ENCODE measurements around the gene NTNG2. TPM values are rescaled to one million over a fixed set of nuclear protein-coding genes. Genes with fewer than 3 reads are reported as not detected.

Gene NTNG2
- total RNA-seq, 1 donor from 2014 or later, result 5.0 TPM

DNA sequence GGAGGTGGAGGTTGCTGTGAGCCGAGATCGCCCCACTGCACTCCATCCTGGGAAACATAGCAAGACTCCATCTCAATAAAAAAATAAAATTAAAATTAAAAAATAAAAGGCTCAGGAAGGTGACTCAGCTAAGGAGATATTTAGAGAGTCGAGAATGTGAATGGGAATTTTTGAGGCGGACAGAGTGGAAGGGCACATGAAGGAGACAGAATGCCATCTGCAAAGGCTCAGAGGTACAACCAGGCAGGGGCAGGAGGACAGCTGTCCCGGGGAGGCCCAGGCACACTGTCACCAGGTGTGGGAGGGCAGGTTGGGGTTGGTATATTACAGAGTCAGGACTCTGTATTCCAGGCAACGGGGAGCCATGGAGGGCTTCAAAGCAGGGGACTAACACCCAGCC is 35.5 kb downstream of the NTNG2 start:
- Histone ChIP-seq H3K4me1 (no peaks in the 10 kb centered on the region), H3K27ac (no peak overlapping the region), H3K4me3 (no peak overlapping the region), H3K9me3 (no peaks in the 10 kb centered on the region), H3K36me3 (no peaks in the 10 kb centered on the region), H3K27me3 (ENCODE audit: low read depth) (no peaks in the 10 kb centered on the region)
- intact Hi-C loops (cut with DNase I), result no loop called here
- ATAC-seq (no peak), DNase-seq (no peak)
- TF ChIP-seq, protein P1, sequence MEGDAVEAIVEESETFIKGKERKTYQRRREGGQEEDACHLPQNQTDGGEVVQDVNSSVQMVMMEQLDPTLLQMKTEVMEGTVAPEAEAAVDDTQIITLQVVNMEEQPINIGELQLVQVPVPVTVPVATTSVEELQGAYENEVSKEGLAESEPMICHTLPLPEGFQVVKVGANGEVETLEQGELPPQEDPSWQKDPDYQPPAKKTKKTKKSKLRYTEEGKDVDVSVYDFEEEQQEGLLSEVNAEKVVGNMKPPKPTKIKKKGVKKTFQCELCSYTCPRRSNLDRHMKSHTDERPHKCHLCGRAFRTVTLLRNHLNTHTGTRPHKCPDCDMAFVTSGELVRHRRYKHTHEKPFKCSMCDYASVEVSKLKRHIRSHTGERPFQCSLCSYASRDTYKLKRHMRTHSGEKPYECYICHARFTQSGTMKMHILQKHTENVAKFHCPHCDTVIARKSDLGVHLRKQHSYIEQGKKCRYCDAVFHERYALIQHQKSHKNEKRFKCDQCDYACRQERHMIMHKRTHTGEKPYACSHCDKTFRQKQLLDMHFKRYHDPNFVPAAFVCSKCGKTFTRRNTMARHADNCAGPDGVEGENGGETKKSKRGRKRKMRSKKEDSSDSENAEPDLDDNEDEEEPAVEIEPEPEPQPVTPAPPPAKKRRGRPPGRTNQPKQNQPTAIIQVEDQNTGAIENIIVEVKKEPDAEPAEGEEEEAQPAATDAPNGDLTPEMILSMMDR (IDR thresholded peaks at IDR 0.05), result no peak

DNA sequence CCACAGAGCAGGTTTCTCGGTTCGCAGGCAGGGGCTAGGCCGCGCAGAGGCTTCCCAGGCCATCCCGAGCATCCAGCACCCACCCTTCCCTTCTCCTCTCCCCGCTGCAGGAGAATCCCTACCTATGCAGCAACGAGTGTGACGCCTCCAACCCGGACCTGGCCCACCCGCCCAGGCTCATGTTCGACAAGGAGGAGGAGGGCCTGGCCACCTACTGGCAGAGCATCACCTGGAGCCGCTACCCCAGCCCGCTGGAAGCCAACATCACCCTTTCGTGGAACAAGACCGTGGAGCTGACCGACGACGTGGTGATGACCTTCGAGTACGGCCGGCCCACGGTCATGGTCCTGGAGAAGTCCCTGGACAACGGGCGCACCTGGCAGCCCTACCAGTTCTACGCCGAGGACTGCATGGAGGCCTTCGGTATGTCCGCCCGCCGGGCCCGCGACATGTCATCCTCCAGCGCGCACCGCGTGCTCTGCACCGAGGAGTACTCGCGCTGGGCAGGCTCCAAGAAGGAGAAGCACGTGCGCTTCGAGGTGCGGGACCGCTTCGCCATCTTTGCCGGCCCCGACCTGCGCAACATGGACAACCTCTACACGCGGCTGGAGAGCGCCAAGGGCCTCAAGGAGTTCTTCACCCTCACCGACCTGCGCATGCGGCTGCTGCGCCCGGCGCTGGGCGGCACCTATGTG is 36.1 kb downstream of the NTNG2 start:
- TF ChIP-seq, protein P1 (IDR thresholded peaks at IDR 0.05), result no peak
- Histone ChIP-seq H3K9me3 (no peaks in the 10 kb centered on the region), H3K27me3 (ENCODE audit: low read depth) (no peaks in the 10 kb centered on the region), H3K4me3 (no peak overlapping the region), H3K27ac (no peak overlapping the region), H3K4me1 (no peaks in the 10 kb centered on the region), H3K36me3 (no peaks in the 10 kb centered on the region)
- no peak for DNase-seq
- intact Hi-C loops (cut with DNase I), result no loop called here
- no peak for ATAC-seq

DNA sequence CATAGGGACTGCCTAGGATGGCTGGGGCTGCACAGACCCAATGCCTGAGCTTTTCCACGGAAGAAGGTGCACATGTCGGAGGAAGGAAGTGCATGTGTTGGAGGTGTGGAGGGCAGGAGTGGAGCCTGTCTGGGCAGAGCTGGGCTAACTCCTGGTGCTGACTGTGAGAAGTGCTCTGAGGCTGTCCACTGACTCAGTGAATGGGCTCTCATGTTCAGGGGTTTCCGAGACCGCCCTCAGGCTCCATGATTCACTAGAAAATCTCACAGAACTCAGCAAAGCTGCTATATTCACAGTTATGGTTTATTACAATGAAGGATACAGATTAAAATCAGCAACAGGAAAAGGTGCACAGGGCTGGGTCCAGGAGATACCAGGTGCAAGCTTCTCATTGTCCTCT is 37.2 kb downstream of the NTNG2 start:
- ATAC-seq, result no peak
- intact Hi-C loops (cut with DNase I), result no loop called here
- H3K9me3 ChIP-seq, result no peaks in the 10 kb centered on the region
- no peaks in the 10 kb centered on the region for H3K4me1 ChIP-seq
- no peak for DNase-seq
- no peak overlapping the region for H3K27ac ChIP-seq
- H3K27me3 ChIP-seq (ENCODE audit: low read depth), result no peaks in the 10 kb centered on the region
- TF ChIP-seq, protein P1 (IDR thresholded peaks at IDR 0.05), result no peak
- H3K4me3 ChIP-seq, result no peak overlapping the region
- H3K36me3 ChIP-seq, result no peaks in the 10 kb centered on the region

DNA sequence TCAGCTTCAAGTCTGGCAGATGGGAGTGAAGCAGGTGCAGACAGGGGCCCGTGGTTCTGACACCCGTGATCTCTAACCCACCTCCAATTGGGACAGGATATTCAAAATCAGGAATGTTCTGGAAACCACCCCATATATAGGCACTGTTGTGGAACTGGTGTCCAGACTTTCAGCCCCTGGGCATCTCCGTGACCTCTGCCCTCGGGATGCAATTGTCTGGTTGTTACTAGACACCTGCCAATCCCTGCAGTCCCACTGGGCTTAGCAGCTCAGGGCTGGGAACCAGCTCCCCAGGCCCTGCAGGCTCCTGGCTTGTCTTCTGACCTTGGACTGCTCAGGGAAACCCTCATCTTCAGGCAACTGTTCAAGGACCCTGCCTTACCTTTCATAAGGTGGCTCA is 38.8 kb downstream of the NTNG2 start:
- intact Hi-C loops (cut with DNase I), result no loop called here
- Histone ChIP-seq H3K27ac (no peak overlapping the region), H3K4me3 (no peak overlapping the region), H3K9me3 (no peaks in the 10 kb centered on the region), H3K36me3 (no peaks in the 10 kb centered on the region), H3K27me3 (ENCODE audit: low read depth) (no peaks in the 10 kb centered on the region), H3K4me1 (no peaks in the 10 kb centered on the region)
- TF ChIP-seq, protein P1 (IDR thresholded peaks at IDR 0.05), result no peak
- ATAC-seq (no peak), DNase-seq (no peak)

DNA sequence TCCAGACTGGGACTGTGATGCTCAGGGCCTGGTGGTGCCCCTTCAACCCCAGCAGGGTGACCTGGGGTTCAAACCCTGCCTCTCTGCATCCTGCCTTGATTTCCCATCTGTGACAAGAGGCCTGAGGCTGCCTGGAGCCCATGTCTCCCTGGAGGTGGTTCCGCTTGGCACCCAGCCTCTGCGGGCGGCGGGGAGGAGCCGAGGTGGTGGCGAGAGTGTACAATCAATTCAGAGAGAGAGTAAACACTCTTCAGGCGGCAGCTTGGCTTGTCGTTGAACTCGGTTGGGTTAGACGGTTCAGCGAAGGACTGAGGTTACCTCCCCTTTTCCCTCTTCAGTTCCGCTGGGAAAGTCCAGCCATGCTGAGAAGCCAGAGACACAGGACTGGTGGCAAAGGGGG is 39.3 kb downstream of the NTNG2 start:
- H3K4me3 ChIP-seq, result no peak overlapping the region
- DNase-seq (peak; percentile 83), ATAC-seq (peak; percentile 94 to 98)
- intact Hi-C loops (cut with DNase I), result no loop called here
- H3K27ac ChIP-seq, result no peak overlapping the region
- H3K36me3 ChIP-seq, result no peaks in the 10 kb centered on the region
- no peaks in the 10 kb centered on the region for H3K27me3 ChIP-seq (ENCODE audit: low read depth)
- no peaks in the 10 kb centered on the region for H3K4me1 ChIP-seq
- no peaks in the 10 kb centered on the region for H3K9me3 ChIP-seq
- TF ChIP-seq, protein P1 (IDR thresholded peaks at IDR 0.05), result no peak

All from lower lobe of right lung (tissue), 2 donors.